ENCODE data around the gene OSGIN1. TPM values are rescaled to one million over a fixed set of nuclear protein-coding genes. Genes with fewer than 3 reads are reported as not detected.
"Not testable (repeated sequence)": the region's sequence is repeated elsewhere in the genome, so short reads cannot be mapped to it uniquely, and the experiment has no call there.

Gene OSGIN1
- total RNA-seq, 1 experiment from 2014 or later: 3.7 TPM

DNA sequence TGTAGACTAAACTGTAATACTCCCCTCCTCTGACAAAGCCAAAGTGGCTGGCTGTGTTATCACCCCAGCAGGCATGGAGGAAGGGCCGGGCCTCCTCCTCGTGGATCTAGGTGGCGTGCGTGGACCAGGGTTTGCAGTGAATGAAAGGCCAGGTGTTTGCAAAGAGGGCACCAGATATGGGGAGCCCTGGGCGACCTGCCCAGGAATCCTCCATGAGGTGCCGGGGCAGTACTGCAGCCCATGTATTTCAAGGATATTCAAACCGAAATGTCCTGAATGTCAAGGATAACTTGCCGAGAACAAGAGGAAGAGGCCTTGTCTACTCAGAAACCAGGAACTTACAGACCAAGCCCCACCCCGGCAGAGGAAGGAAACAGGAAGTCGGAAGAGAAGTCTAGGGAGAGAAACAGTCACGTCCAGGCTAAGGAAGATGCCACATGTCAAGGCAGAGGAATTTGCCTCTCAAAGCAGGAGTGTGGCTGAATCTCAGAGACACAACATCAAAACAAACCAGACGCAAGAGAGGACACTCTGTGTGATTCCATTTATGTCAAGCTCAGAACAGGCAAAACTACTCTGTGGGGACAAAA, 13.7 kb upstream of the OSGIN1 start:
- TF ChIP-seq, protein P1, sequence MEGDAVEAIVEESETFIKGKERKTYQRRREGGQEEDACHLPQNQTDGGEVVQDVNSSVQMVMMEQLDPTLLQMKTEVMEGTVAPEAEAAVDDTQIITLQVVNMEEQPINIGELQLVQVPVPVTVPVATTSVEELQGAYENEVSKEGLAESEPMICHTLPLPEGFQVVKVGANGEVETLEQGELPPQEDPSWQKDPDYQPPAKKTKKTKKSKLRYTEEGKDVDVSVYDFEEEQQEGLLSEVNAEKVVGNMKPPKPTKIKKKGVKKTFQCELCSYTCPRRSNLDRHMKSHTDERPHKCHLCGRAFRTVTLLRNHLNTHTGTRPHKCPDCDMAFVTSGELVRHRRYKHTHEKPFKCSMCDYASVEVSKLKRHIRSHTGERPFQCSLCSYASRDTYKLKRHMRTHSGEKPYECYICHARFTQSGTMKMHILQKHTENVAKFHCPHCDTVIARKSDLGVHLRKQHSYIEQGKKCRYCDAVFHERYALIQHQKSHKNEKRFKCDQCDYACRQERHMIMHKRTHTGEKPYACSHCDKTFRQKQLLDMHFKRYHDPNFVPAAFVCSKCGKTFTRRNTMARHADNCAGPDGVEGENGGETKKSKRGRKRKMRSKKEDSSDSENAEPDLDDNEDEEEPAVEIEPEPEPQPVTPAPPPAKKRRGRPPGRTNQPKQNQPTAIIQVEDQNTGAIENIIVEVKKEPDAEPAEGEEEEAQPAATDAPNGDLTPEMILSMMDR (IDR thresholded peaks at IDR 0.05; ENCODE audit: unreplicated experiment): no peak
- POLR2A ChIA-PET: interaction anchor here (0.6 kb wide), 1 partner anchor 180 kb away, joined by 3 read pairs; no protein-coding TSS in a partner anchor
- no peaks in the 10 kb centered on the region for H3K9me3 Mint-ChIP-seq (ENCODE audit: unreplicated experiment)
- H3K4me3 Mint-ChIP-seq (ENCODE audit: unreplicated experiment): no peak overlapping the region
- DNase-seq (ENCODE audit: unreplicated experiment): no peak
- peaks cover 11% of the 10 kb centered on the region for H3K27me3 Mint-ChIP-seq (ENCODE audit: insufficient read depth, unreplicated experiment)
- no peaks in the 10 kb centered on the region for H3K4me1 Mint-ChIP-seq (ENCODE audit: insufficient read depth, unreplicated experiment)
- H3K27ac Mint-ChIP-seq (ENCODE audit: low read depth, unreplicated experiment): no peak overlapping the region
- no TSS peak for BruUV-seq (replicated peaks)
- CTCF ChIA-PET: interaction anchor here (1.5 kb wide), 1 partner anchor 10 kb away, joined by 5 read pairs; no protein-coding TSS in a partner anchor
- no peaks in the 10 kb centered on the region for H3K36me3 Mint-ChIP-seq (ENCODE audit: insufficient read depth, unreplicated experiment)
- intact Hi-C loops (cut with micrococcal nuclease): no loop called here

DNA sequence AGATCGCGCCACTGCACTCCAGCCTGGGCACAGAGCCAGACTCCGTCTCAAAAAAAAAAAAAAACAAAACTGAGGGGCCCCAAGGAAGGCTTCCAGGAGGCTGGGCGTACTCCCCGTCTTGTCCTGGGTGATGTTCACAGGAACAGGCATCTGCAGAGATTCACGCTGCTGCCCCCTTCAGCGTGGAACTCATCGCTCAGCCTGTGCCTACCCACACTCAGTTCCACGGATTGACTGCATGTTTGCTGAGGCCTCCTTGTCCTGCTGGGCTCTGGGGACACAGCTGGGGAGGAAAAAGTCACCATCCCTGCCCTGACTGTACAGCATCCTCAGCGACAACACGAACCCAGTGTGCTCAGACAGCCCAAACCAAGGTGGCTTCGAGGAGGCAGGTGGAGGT, 12.9 kb upstream of the OSGIN1 start:
- ChIA-PET CTCF (interaction anchor here (0.7 kb wide), 1 partner anchor 489 kb away, joined by 4 read pairs; no protein-coding TSS in a partner anchor), POLR2A (no interaction called here)
- Mint-ChIP-seq H3K36me3 (ENCODE audit: insufficient read depth, unreplicated experiment) (no peaks in the 10 kb centered on the region), H3K27me3 (ENCODE audit: insufficient read depth, unreplicated experiment) (peaks cover 4% of the 10 kb centered on the region), H3K4me3 (ENCODE audit: unreplicated experiment) (no peak overlapping the region), H3K27ac (ENCODE audit: low read depth, unreplicated experiment) (no peak overlapping the region), H3K9me3 (ENCODE audit: unreplicated experiment) (no peaks in the 10 kb centered on the region), H3K4me1 (ENCODE audit: insufficient read depth, unreplicated experiment) (no peaks in the 10 kb centered on the region)
- TF ChIP-seq, protein P1 (IDR thresholded peaks at IDR 0.05; ENCODE audit: unreplicated experiment): no peak
- BruUV-seq (replicated peaks): no TSS peak
- no peak for DNase-seq (ENCODE audit: unreplicated experiment)
- intact Hi-C loops (cut with micrococcal nuclease): no loop called here

DNA sequence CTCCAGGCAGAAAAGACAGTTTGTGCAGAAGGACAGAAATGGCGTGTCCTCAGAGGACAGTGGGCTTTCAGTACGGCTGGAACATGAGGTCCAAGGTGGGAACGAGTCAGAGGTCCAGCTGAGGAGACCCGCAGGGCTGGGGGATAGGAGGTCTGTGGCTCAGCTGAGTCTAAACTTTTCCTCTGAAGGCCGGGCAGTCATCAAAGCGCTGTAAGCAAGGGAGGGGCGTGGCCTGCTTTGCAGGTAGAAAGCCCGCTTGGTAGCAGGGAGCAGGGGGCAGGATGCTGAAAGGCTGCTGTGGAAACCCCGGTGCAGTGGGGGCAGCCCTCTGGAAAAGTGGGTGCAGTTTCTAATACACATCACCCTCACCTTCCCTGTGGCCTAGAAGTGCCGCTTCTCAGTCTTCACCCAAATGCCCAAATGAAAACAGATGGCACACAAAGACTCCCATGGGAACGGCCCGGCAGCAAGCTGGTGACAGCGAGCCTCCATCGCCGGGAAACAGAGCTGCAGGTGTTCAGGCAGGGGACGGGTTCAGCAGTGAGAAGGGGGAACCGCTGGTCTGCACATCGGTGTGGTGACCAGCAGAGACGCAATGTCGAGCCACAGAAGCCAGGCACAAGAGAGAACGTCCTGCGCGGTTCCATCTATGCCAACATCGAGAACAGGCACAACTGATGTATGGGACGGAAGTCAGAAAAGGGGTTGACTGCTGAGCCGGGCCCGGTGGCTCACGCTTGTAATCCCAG, 12.2 kb upstream of the OSGIN1 start:
- ChIA-PET POLR2A (no interaction called here), CTCF (interaction anchor here (0.5 to 0.7 kb wide), 3 partner anchors 207 to 795 kb away, joined by 3 to 5 read pairs (median 4); no protein-coding TSS in a partner anchor)
- intact Hi-C loops (cut with micrococcal nuclease): no loop called here
- no TSS peak for BruUV-seq (replicated peaks)
- Mint-ChIP-seq H3K36me3 (ENCODE audit: insufficient read depth, unreplicated experiment) (no peaks in the 10 kb centered on the region), H3K4me3 (ENCODE audit: unreplicated experiment) (no peak overlapping the region), H3K9me3 (ENCODE audit: unreplicated experiment) (no peaks in the 10 kb centered on the region), H3K27me3 (ENCODE audit: insufficient read depth, unreplicated experiment) (no peaks in the 10 kb centered on the region), H3K27ac (ENCODE audit: low read depth, unreplicated experiment) (no peak overlapping the region), H3K4me1 (ENCODE audit: insufficient read depth, unreplicated experiment) (no peaks in the 10 kb centered on the region)
- no peak for DNase-seq (ENCODE audit: unreplicated experiment)
- TF ChIP-seq, protein P1 (IDR thresholded peaks at IDR 0.05; ENCODE audit: unreplicated experiment): no peak

DNA sequence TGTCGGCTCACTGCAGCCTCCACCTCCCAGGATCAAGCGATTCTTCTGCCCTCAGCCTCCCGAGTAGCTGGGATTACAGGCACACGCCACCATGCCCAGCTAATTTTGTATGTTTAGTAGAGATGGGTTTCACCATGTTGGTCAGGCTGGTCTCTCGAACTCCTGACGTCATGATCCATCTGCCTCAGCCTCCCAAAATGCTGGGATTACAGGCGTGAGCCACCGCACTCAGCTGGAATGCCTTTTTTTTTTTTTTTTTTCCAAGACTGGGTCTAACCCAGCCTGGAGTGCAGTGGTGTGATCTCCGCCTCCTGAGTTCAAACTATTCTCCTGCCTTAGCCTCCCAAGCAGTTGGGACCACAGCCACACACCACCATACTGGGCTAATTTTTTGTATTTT, 11.5 kb upstream of the OSGIN1 start:
- intact Hi-C loops (cut with micrococcal nuclease); DNase-seq (ENCODE audit: unreplicated experiment); H3K4me1 Mint-ChIP-seq (ENCODE audit: insufficient read depth, unreplicated experiment); H3K4me3 Mint-ChIP-seq (ENCODE audit: unreplicated experiment); H3K27me3 Mint-ChIP-seq (ENCODE audit: insufficient read depth, unreplicated experiment); H3K36me3 Mint-ChIP-seq (ENCODE audit: insufficient read depth, unreplicated experiment); POLR2A ChIA-PET; BruUV-seq (replicated peaks); H3K9me3 Mint-ChIP-seq (ENCODE audit: unreplicated experiment); H3K27ac Mint-ChIP-seq (ENCODE audit: low read depth, unreplicated experiment): not testable (repeated sequence)
- CTCF ChIA-PET: interaction anchor here (0.5 kb wide), 2 partner anchors 125 to 206 kb away, joined by 3 to 5 read pairs; no protein-coding TSS in a partner anchor
